Subcutaneous abdominal adipose tissue (tissue), 5 donors: ENCODE data around the gene RAB9A.
"Not testable (repeated sequence)": the region's sequence is repeated elsewhere in the genome, so short reads cannot be mapped to it uniquely, and the experiment has no call there.

ENCODE experiments used
- H3K27ac ChIP-seq: one replicate; pipeline ENCODE4 v1.7.0; 2013; ENCODE audit warnings: low read depth, mild to moderate bottlenecking, inconsistent platforms, low read length, moderate library complexity
- H3K27me3 ChIP-seq, 5 donors: one replicate each; pipeline ENCODE4 v1.7.0; 2013; ENCODE audit warnings: low read length in 5 of 5, inconsistent platforms in 1 of 5; ENCODE audit not compliant: control insufficient read depth in 5 of 5, insufficient read depth in 4 of 5
- H3K36me3 ChIP-seq, 5 donors: one replicate each; pipeline ENCODE4 v1.7.0; 2013; ENCODE audit warnings: low read length in 5 of 5; ENCODE audit not compliant: control insufficient read depth in 5 of 5, insufficient read depth in 5 of 5
- H3K4me1 ChIP-seq, 5 donors: one replicate each; pipeline ENCODE4 v1.7.0; 2013; ENCODE audit warnings: low read length in 5 of 5, mild to moderate bottlenecking in 3 of 5, moderate library complexity in 1 of 5; ENCODE audit not compliant: control insufficient read depth in 5 of 5, insufficient read depth in 5 of 5
- H3K4me3 ChIP-seq, 5 donors: one replicate each; pipeline ENCODE4 v1.7.0; 2013; ENCODE audit warnings: low read length in 5 of 5, low read depth in 1 of 5
- H3K9ac ChIP-seq, 5 donors: one replicate each; pipeline ENCODE4 v1.7.0; 2013; ENCODE audit warnings: low read length in 5 of 5, mild to moderate bottlenecking in 4 of 5, moderate library complexity in 3 of 5
- H3K9me3 ChIP-seq, 5 donors: one replicate each; pipeline ENCODE4 v1.7.0; 2013; ENCODE audit warnings: low read length in 5 of 5; ENCODE audit not compliant: control insufficient read depth in 5 of 5
- donor health status: healthy.
- donor health status: healthy.
- donor health status: healthy.
- donor health status: healthy.
- donor health status: healthy.

The RAB9A gene

DNA sequence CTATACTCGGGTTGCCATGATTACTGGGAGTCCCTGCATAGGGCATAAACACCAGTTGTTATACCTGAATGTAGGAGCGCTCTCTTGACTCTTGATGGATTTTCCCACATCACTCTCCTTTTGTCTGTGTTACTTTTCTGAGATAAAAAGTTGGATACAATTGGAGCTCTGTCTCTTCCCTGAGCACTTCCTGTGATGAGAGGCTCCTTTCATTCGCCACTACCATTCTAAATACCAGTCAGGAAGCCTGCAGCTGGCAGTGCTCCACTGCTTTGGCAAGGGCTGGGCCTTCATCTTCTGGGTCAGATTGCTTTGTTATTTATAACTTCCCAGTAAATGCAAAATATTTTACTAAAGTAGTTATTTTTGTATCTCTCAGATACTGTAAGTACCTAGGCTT lies 22.1 kb upstream of the RAB9A start:
- Histone ChIP-seq H3K9ac (no peak overlapping the region), H3K36me3 (no peaks in the 10 kb centered on the region), H3K4me3 (no peak overlapping the region), H3K4me1 (peaks cover 0 to 11% (median 7%) of the 10 kb centered on the region in 5 donors), H3K27me3 (peaks cover 0 to 6% (median 3%) of the 10 kb centered on the region in 5 donors), H3K9me3 (no peaks in the 10 kb centered on the region), H3K27ac (no peak overlapping the region)

DNA sequence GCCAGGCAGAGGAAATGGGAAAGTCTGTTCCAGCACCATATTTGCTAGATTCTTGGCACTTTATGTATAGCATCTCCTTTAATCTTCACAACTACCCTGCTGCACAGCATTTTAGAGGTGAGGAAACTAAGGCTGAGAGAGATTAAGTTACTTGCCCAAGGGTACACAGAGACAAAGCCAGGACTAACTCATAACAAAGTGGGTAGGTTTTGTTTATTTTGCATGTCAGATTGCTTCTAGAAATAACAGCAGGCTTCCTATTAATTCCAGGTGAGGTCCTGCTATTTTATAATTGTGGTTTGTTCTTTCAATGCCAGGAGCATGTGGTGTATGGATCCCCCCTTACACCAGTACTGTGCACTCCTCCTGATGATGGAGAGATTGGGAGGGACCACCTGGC lies 21.0 kb upstream of the RAB9A start:
- H3K27me3 ChIP-seq: peaks cover 0 to 7% (median 3%) of the 10 kb centered on the region in 5 donors
- H3K36me3 ChIP-seq: no peaks in the 10 kb centered on the region
- no peak overlapping the region for H3K27ac ChIP-seq
- no peak overlapping the region for H3K9ac ChIP-seq
- H3K4me1 ChIP-seq: peaks cover 0 to 9% (median 4%) of the 10 kb centered on the region in 5 donors
- no peaks in the 10 kb centered on the region for H3K9me3 ChIP-seq
- no peak overlapping the region for H3K4me3 ChIP-seq

DNA sequence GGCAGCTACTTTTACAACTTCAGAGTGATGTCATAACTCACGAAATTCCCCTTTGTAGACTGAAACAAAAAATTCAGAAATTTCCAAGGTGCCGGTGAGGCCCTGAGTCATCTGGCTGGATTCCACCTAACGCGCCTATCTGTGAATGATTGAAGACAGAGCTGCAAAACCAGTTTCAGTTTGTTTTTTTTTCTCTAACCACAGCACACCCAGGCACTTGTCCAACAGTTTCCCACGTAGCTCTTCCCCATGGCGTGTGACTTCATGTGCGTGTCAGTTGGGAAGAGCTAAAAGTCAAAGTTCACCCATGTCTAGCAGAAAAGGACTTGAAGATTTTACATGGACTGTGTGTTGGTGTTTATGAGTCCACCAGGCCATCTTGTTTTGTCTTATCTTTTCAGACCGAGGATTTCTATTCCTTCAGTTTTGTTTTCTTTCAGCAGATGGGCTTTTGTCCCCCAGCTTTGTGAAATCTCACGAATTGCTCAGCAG lies 19.6 kb upstream of the RAB9A start:
- no peak overlapping the region for H3K27ac ChIP-seq
- peaks cover 0 to 4% (median 0%) of the 10 kb centered on the region in 5 donors for H3K4me1 ChIP-seq
- H3K4me3 ChIP-seq: no peak overlapping the region
- no peaks in the 10 kb centered on the region for H3K36me3 ChIP-seq
- H3K9ac ChIP-seq: no peak overlapping the region
- peaks cover 0 to 8% (median 6%) of the 10 kb centered on the region in 5 donors for H3K27me3 ChIP-seq
- H3K9me3 ChIP-seq: no peaks in the 10 kb centered on the region

DNA sequence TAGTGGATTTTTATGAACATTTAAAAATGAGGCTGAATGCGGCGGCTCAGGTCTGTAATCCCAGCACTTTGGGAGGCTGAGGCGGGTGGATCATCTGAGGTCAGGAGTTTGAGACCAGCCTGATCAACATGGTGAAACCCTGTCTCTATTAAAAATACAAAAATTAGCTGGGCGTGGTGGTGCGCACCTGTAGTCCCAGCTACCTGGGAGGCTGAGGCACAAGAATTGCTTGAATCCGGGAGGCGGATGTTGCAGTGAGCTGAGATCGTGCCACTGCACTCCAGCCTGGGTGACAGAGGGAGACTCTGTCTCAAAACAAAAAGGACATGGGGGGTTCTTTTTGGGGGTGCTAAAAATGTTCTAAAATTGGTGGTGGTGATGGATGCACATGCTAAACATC lies 19.2 kb upstream of the RAB9A start:
- not testable (repeated sequence) for H3K9ac ChIP-seq

DNA sequence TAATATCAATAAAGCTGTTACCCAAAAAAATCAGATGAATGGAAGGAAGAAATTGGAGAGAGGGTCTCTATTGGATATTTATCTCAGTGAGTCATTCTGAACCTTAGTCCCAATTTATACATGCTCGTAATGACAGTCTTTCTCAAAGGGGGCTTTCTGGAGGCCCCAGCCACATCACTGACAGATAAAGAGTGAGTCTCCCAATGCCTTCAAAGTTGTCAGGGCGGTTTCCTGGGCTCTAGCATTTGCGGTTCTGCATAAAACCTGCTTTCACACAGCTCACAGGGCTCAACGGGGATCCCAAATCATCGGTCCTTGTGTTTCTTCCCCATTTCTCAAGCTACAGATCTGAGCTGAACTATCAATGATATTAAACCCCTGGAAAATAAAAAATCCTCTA lies 18.7 kb upstream of the RAB9A start:
- Histone ChIP-seq H3K27ac (no peak overlapping the region), H3K9me3 (no peaks in the 10 kb centered on the region), H3K9ac (no peak overlapping the region), H3K4me1 (peaks cover 0 to 2% (median 0%) of the 10 kb centered on the region in 5 donors), H3K36me3 (no peaks in the 10 kb centered on the region), H3K27me3 (peaks cover 0 to 8% (median 6%) of the 10 kb centered on the region in 5 donors), H3K4me3 (no peak overlapping the region)

More for the DNA sequence above, 19.2 kb upstream of the RAB9A start:
- H3K27me3 ChIP-seq, H3K27ac ChIP-seq, H3K4me1 ChIP-seq, H3K4me3 ChIP-seq, H3K36me3 ChIP-seq, H3K9me3 ChIP-seq: not testable (repeated sequence)

DNA sequence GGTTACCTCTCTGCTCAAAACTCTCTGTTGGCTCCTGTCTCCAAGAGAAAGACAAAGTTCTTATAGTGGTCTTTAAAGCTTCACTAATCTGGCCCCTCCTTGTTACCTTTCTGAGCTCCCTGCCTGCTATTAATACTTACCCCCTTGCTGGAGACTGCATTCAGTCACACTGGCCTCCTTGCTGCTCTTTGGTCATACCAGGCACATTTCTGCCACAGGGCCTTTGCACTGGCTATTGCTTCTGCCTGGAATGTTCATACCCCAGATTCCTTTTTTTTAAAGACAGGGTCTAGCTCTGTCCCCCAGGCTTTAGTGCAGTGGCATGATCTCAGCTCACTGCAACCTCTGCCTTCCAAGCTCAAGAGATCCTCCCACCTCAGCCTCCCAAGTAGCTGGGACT lies 15.9 kb upstream of the RAB9A start:
- H3K27ac ChIP-seq: no peak overlapping the region
- peaks cover 0 to 6% (median 2%) of the 10 kb centered on the region in 5 donors for H3K4me1 ChIP-seq
- no peak overlapping the region for H3K9ac ChIP-seq
- H3K4me3 ChIP-seq: no peak overlapping the region
- peaks cover 0 to 6% (median 3%) of the 10 kb centered on the region in 5 donors for H3K27me3 ChIP-seq
- H3K36me3 ChIP-seq: no peaks in the 10 kb centered on the region
- no peaks in the 10 kb centered on the region for H3K9me3 ChIP-seq

DNA sequence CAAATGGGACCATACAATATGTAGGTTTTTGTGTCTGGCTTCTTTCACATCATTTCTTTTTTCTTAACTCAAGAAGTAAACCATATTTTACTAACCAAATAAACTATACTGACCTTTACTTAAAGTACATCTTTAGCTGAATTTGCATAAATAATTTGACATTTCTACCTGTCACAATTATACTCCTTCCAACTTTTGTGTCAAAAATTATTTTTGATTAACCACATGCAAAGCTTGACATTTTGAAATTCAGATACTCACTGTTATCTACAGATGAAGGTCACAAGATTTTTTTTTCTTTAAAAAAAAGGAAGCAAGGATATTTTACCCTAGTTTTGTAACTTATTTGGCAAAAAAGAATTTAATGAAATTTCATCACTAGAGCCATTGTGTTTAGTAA lies 12.0 kb upstream of the RAB9A start:
- no peak overlapping the region for H3K4me3 ChIP-seq
- no peaks in the 10 kb centered on the region for H3K9me3 ChIP-seq
- H3K36me3 ChIP-seq: peaks cover 0 to 2% (median 0%) of the 10 kb centered on the region in 5 donors
- H3K27ac ChIP-seq: no peak overlapping the region
- no peak overlapping the region for H3K9ac ChIP-seq
- H3K27me3 ChIP-seq: peaks cover 0 to 6% (median 0%) of the 10 kb centered on the region in 5 donors
- peaks cover 0 to 6% (median 0%) of the 10 kb centered on the region in 5 donors for H3K4me1 ChIP-seq

DNA sequence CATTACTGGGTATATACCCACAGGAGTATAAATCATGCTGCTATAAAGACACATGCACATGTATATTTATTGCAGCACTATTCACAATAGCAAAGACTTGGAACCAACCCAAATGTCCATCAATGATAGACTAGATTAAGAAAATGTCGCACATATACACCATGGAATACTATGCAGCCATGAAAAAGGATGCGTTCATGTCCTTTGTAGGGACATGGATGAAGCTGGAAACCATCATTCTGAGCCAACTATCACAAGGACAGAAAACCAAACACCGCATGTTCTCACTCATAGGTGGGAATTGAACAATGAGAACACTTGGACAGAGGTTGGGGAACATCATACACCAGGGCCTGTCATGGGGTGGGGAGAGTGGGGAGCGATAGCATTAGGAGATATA lies 9.2 kb upstream of the RAB9A start:
- H3K4me1 ChIP-seq, H3K4me3 ChIP-seq, H3K27me3 ChIP-seq, H3K9me3 ChIP-seq, H3K36me3 ChIP-seq, H3K27ac ChIP-seq, H3K9ac ChIP-seq: not testable (repeated sequence)

DNA sequence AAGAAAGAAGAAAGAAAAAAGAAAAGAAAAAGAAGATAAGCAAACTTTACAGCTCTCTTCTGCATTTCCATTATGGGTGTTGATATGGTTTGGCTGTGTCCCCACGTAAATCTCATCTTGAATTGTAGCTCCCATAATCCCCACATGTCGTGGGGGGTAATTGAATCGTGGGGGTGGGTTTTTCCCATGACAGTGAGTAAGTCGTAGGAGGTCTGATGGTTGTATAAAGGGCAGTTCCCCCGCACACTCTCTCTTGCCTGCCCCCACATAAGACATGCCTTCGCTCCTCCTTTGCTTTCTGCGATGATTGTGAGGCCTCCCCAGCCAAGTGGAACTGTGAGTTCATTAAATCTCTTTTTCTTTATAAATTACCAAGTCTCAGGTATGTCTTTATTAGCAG lies 7.3 kb upstream of the RAB9A start:
- H3K27me3 ChIP-seq: peaks cover 0 to 4% (median 0%) of the 10 kb centered on the region in 5 donors
- H3K4me1 ChIP-seq: peaks cover 0 to 6% (median 0%) of the 10 kb centered on the region in 5 donors

DNA sequence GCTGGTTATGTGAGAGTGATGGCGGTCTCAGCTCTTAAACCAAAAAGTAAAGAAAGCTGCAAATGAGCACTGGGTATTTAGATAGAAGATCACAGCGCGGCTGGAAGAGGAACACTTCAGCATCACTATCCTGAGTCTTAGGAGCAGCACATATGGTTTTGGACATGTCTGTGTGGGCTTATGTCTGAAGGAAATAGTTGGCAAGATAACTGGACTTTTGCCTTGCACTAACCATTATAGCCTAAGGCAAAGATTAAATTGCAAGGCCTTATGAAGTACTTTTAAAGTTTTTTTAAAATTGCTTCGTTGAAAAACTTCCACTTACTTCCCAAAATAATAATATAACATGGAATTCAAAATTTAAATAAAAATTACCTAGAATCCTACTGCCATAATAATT lies 4.6 kb upstream of the RAB9A start:
- Histone ChIP-seq H3K9ac (no peak overlapping the region), H3K27me3 (peaks cover 0 to 10% (median 4%) of the 10 kb centered on the region in 5 donors), H3K4me3 (no peak overlapping the region), H3K4me1 (peaks cover 0 to 4% (median 3%) of the 10 kb centered on the region in 5 donors), H3K9me3 (no peaks in the 10 kb centered on the region), H3K36me3 (peaks cover 0 to 2% (median 0%) of the 10 kb centered on the region in 5 donors), H3K27ac (no peak overlapping the region)

More for the DNA sequence above, 7.3 kb upstream of the RAB9A start:
- Histone ChIP-seq H3K4me3 (no peak overlapping the region), H3K27ac (no peak overlapping the region), H3K9me3 (no peaks in the 10 kb centered on the region), H3K9ac (no peak overlapping the region), H3K36me3 (peaks cover 0 to 2% (median 0%) of the 10 kb centered on the region in 5 donors)
